CD1c-positive myeloid dendritic cell (primary cell): ENCODE data around the gene GARIN6.
A peak's percentile ranks its signal among the peaks of the same experiment; 100 is the strongest.
"Not testable (repeated sequence)": the region's sequence is repeated elsewhere in the genome, so short reads cannot be mapped to it uniquely, and the experiment has no call there.

Experiments
- DNase-seq: peaks from one replicate; pipeline ENCODE4 v3.0.0-alpha.2; 2016; ENCODE audit errors: extremely low spot score

The GARIN6 gene

GRCh38 chr12:99647453-99647852 is at the start of gene GARIN6:
TSS of gene GARIN6 (plus strand) at chr12:99647753. CDS start at chr12:99648175, 422 bp downstream.
- no peak for DNase-seq

GRCh38 chr12:99598785-99599184 is 48.8 kb upstream of the GARIN6 start:
- DNase-seq = no peak

GRCh38 chr12:99600388-99600787 is 47.2 kb upstream of the GARIN6 start:
- DNase-seq = no peak

- no peak for DNase-seq
Measured at GRCh38 chr12:99609455-99610181, 37.9 kb upstream of the GARIN6 start.

- DNase-seq = no peak
Measured at GRCh38 chr12:99611117-99611516, 36.4 kb upstream of the GARIN6 start.

GRCh38 chr12:99611599-99611998 is 36.0 kb upstream of the GARIN6 start:
- no peak for DNase-seq

GRCh38 chr12:99618657-99619056 is 28.9 kb upstream of the GARIN6 start:
- no peak for DNase-seq

GRCh38 chr12:99619389-99620158 is 28.0 kb upstream of the GARIN6 start:
- peak; percentile 36 for DNase-seq

- no peak for DNase-seq
Measured at GRCh38 chr12:99620159-99620479, 27.4 kb upstream of the GARIN6 start.

- not testable (repeated sequence) for DNase-seq
Measured at GRCh38 chr12:99624591-99624990, 23.0 kb upstream of the GARIN6 start.

GRCh38 chr12:99627459-99627858 is 20.1 kb upstream of the GARIN6 start:
- no peak for DNase-seq

- DNase-seq = no peak
Measured at GRCh38 chr12:99644629-99645028, 2.9 kb upstream of the GARIN6 start.

- no peak for DNase-seq
Measured at GRCh38 chr12:99648183-99648582, 630 bp downstream of the GARIN6 start.

- no peak for DNase-seq
Measured at GRCh38 chr12:99649551-99649950, 2.0 kb downstream of the GARIN6 start.

- DNase-seq = no peak
Measured at GRCh38 chr12:99658671-99659349, 11.3 kb downstream of the GARIN6 start.

- no peak for DNase-seq
Measured at GRCh38 chr12:99670635-99671034, 23.1 kb downstream of the GARIN6 start.

- DNase-seq = no peak
Measured at GRCh38 chr12:99680276-99680675, 32.7 kb downstream of the GARIN6 start.

GRCh38 chr12:99686142-99686541 is 38.6 kb downstream of the GARIN6 start:
- no peak for DNase-seq

GRCh38 chr12:99695050-99695449 is 47.5 kb downstream of the GARIN6 start:
- DNase-seq = no peak
